Small intestine (tissue), 16 donors: ENCODE data around the gene WFDC13. TPM values are rescaled to one million over a fixed set of nuclear protein-coding genes. Genes with fewer than 3 reads are reported as not detected.
"Not testable (repeated sequence)": the region's sequence is repeated elsewhere in the genome, so short reads cannot be mapped to it uniquely, and the experiment has no call there.

Experiments
- DNase-seq, 2 donors: peaks; one replicate each; pipeline versions ENCODE4 v3.0.0 to v3.0.0-alpha.2; 2013
- FAIRE-seq: peaks from 2 replicates; lab custom pipeline; 2012; peaks lifted over from hg19 to GRCh38; lab: Jason Lieb, UNC
- H3K27ac ChIP-seq, 3 donors: one replicate each; pipeline ENCODE4 v1.5.1; 2013; ENCODE audit warnings: low read length in 2 of 3, mild to moderate bottlenecking in 2 of 3, control low read depth in 1 of 3, inconsistent platforms in 1 of 3, low read depth in 1 of 3, moderate library complexity in 1 of 3
- H3K27me3 ChIP-seq, 3 donors: one replicate each; pipeline ENCODE4 v1.6.1; 2013; ENCODE audit warnings: low read length in 3 of 3, inconsistent platforms in 1 of 3; ENCODE audit not compliant: control insufficient read depth in 3 of 3, insufficient read depth in 3 of 3
- H3K36me3 ChIP-seq, 3 donors: one replicate each; pipeline ENCODE4 v1.6.1; 2013; ENCODE audit warnings: low read length in 3 of 3, inconsistent platforms in 1 of 3, low read depth in 1 of 3, mild to moderate bottlenecking in 1 of 3, moderate library complexity in 1 of 3; ENCODE audit not compliant: control insufficient read depth in 3 of 3, insufficient read depth in 2 of 3
- H3K4me1 ChIP-seq, 3 donors: one replicate each; pipeline ENCODE4 v1.6.1; 2013; ENCODE audit warnings: low read length in 2 of 3, inconsistent platforms in 1 of 3, low read depth in 1 of 3, mild to moderate bottlenecking in 1 of 3, moderate library complexity in 1 of 3; ENCODE audit not compliant: control insufficient read depth in 3 of 3, insufficient read depth in 2 of 3
- H3K4me3 ChIP-seq, 3 donors: one replicate each; pipeline ENCODE4 v1.5.1; 2013; ENCODE audit warnings: low read length in 3 of 3, control low read depth in 1 of 3, inconsistent platforms in 1 of 3, low read depth in 1 of 3, mild to moderate bottlenecking in 1 of 3, moderate library complexity in 1 of 3
- H3K9me3 ChIP-seq, 2 donors: one replicate each; pipeline ENCODE4 v1.6.1; 2013; ENCODE audit warnings: low read depth in 1 of 2, low read length in 1 of 2; ENCODE audit not compliant: control insufficient read depth in 2 of 2, insufficient read depth in 1 of 2
- WGBS, 3 donors: extraction: QIAGEN DNeasy Blood & Tissue Kit; methylation state at CpG; one replicate each; pipeline ENCODE4 v1.1.7; 2013; 5-methylcytosine and 5-hydroxymethylcytosine counted together
- long read RNA-seq, 10 donors: transcript quantifications; one replicate each; lab custom pipeline, GENCODE V29; 2026
- polyA plus RNA-seq, 4 donors: library from polyadenylated mRNA; stranded (reverse) in 3 of 4; unstranded in 1 of 4; fragments of 200-250 nt in 3 of 4; fragments of 120-200 nt in 1 of 4; gene quantifications; one replicate each; pipeline versions ENCODE4 v1.2.1 to v1.2.3, GENCODE V29; 2013
- donor health status: healthy with polysubstance abuse.
- donor health status: control.
- donor health status: control.
- donor health status: Bipolar disorder and iron deficiency.
- donor health status: healthy.

Gene WFDC13
- under 1 TPM in 1 of 4 donors, not detected in 3; 0.04 TPM for polyA plus RNA-seq
- long read RNA-seq, donor 1, result 0 reads
- long read RNA-seq, donor 2, result 0 reads
- long read RNA-seq, donor 3, result 0 reads
- long read RNA-seq, donor 4, result 0 reads
- long read RNA-seq, donor 5, result 0 reads
- long read RNA-seq, donor 6, result 0 reads
- long read RNA-seq, donor 7, result 0 reads
- long read RNA-seq, donor 8, result 0 reads
- long read RNA-seq, donor 9, result 0 reads
- long read RNA-seq, donor 10, result 0 reads

DNA sequence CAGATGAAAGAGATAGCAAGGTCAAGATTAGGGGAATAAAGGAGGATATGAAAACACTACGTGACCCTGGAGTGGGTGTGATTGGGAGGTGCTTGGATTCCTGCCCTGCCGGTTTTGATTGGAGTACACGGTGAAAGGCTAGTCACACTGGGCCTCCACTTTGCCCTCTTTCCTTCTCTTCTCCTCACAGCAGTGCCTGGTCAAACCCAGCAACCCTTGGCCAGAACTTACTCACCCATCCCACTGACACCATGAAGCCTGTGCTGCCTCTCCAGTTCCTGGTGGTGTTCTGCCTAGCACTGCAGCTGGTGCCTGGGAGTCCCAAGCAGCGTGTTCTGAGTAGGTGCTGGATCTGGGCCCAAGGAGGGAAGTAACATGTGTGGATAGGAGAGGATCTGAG is at the start of gene WFDC13:
Gene WFDC13 (plus strand): TSS at position 166 of the 400 bp plus-strand sequence. CDS start 86 bp downstream, at position 252.
- H3K36me3 ChIP-seq, result no peaks in the 10 kb centered on the region
- no peaks in the 10 kb centered on the region for H3K9me3 ChIP-seq
- DNase-seq (peak in 1 of 2 donors; percentile 51), FAIRE-seq (no peak)
- no peaks in the 10 kb centered on the region for H3K27me3 ChIP-seq
- 13 to 61% (median 40%) methylated on average over 4 of the region's 4 CpGs for WGBS, 3 donors
- H3K4me3 ChIP-seq, result no peak within 1 kb of the TSS
- peaks cover 0 to 2% (median 0%) of the 10 kb centered on the region in 3 donors for H3K4me1 ChIP-seq
- no peak within 1 kb of the TSS for H3K27ac ChIP-seq

- 86 to 93% (median 87%) methylated on average over 3 of the region's 3 CpGs for WGBS, 3 donors
These were observed 44.8 kb upstream of the WFDC13 start for GRCh38 chr20:45657038-45657437.

DNA sequence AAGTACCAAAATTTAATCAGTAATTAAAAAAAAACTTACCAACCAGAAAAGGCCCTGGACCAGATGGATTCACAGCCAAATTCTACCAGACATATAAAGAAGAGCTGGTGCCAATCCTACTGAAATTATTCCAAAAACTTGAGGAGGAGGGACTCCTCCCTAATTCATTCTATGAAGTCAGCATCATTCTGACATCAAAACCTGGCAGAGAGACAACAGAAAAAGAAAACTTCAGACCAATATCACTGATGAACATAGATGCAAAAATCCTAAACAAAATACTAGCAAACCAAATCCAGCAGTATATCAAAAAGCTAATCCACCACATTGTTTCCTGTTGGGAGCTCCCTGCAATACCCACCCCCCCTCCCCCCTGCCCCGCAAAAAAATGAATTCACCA is 31.7 kb upstream of the WFDC13 start, which contains the start of gene WFDC11:
Gene WFDC11 (minus strand): TSS at position 101 of the 400 bp plus-strand sequence. CDS start 19,639 bp downstream, outside the sequence.
- no peak for FAIRE-seq
- no peak within 1 kb of the TSS for H3K4me3 ChIP-seq
- no peaks in the 10 kb centered on the region for H3K27me3 ChIP-seq
- no peaks in the 10 kb centered on the region for H3K36me3 ChIP-seq
- H3K9me3 ChIP-seq, result no peaks in the 10 kb centered on the region
- no peak for DNase-seq
- 69 to 84% (median 82%) methylated on average over 1 of the region's 1 CpG for WGBS, 3 donors
- H3K27ac ChIP-seq, result no peak within 1 kb of the TSS
- H3K4me1 ChIP-seq, result no peaks in the 10 kb centered on the region

More at GRCh38 chr20:45657038-45657437, 44.8 kb upstream of the WFDC13 start:
- DNase-seq, H3K36me3 ChIP-seq, H3K27me3 ChIP-seq, H3K9me3 ChIP-seq, H3K27ac ChIP-seq, H3K4me1 ChIP-seq, H3K4me3 ChIP-seq, FAIRE-seq: not testable (repeated sequence)

DNA sequence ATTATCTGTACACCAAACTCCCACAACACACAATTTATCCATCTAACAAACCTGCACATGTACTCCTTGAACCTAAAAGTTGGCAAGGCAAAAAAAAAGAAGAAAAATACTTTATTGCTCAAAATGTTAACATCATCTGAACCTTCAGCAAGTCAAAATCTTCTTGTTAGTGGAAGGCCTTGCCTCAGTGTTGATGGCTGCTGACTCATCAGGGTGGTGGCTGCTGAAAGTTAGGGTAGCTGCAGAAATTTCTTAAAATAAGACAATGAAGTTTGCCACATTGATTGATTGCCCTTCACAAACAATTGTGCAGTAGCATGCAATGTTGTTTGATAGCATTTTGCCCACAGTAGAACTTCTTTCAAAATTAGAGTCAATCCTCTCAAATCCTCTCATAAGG is 29.1 kb upstream of the WFDC13 start:
- H3K4me3 ChIP-seq, result no peak overlapping the region
- H3K9me3 ChIP-seq, result no peaks in the 10 kb centered on the region
- no peaks in the 10 kb centered on the region for H3K36me3 ChIP-seq
- H3K4me1 ChIP-seq, result no peaks in the 10 kb centered on the region
- FAIRE-seq (no peak), DNase-seq (no peak)
- no peaks in the 10 kb centered on the region for H3K27me3 ChIP-seq
- H3K27ac ChIP-seq, result no peak overlapping the region

DNA sequence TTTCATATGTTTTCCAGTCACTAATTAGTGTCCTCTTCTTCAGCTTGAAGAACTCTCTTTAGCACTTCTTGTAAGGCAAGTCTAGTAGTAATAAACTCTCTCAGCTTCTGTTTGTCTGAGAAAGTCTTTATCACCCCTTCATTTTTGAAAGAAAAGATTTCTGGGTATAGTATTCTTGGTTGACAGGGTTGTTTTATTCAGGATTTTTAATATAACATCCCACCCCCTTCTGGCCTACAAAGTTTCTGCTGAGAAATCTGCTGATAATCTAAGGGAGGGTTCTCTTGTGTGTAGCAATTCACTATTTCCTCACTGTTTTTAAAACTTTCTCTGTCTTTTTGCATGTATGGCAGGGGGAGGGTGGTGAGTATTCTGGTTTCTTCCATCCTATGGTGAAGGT is 22.2 kb upstream of the WFDC13 start:
- FAIRE-seq, result no peak

DNA sequence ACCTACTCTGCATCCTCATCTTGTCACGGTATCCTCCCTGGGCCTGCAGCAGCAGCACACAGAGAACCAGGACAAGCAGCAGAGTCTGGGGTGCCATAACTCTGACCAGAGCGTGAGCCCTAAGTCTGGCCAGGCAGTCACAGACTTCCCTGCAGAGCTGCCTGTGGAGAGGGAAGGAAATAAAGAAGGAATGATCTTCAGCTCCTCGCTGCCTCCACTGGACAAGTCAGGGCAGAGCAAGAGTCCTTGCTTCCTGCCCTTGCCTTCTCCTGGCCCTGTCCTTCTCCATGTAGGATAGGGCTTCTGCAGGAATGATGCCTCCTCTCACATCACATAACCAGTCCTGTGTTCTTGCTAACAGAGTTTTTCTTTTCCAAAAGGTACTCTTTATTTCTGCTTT is 15.9 kb upstream of the WFDC13 start:
- H3K27me3 ChIP-seq, result peaks cover 0 to 4% (median 0%) of the 10 kb centered on the region in 3 donors
- H3K27ac ChIP-seq, result no peak overlapping the region
- no peaks in the 10 kb centered on the region for H3K36me3 ChIP-seq
- 50 to 59% (median 50%) methylated on average over 3 of the region's 3 CpGs for WGBS, 3 donors
- H3K9me3 ChIP-seq, result no peaks in the 10 kb centered on the region
- no peaks in the 10 kb centered on the region for H3K4me1 ChIP-seq
- DNase-seq, result peak in 1 of 2 donors; percentile 10
- H3K4me3 ChIP-seq, result no peak overlapping the region
- no peak for FAIRE-seq

More for the DNA sequence above, 22.2 kb upstream of the WFDC13 start:
- H3K9me3 ChIP-seq, result peaks cover 2 to 22% of the 10 kb centered on the region in 2 donors
- no peaks in the 10 kb centered on the region for H3K4me1 ChIP-seq
- no peak overlapping the region for H3K27ac ChIP-seq
- H3K36me3 ChIP-seq, result no peaks in the 10 kb centered on the region
- H3K4me3 ChIP-seq, result no peak overlapping the region
- H3K27me3 ChIP-seq, result peaks cover 0 to 4% (median 0%) of the 10 kb centered on the region in 3 donors
- DNase-seq, result no peak

DNA sequence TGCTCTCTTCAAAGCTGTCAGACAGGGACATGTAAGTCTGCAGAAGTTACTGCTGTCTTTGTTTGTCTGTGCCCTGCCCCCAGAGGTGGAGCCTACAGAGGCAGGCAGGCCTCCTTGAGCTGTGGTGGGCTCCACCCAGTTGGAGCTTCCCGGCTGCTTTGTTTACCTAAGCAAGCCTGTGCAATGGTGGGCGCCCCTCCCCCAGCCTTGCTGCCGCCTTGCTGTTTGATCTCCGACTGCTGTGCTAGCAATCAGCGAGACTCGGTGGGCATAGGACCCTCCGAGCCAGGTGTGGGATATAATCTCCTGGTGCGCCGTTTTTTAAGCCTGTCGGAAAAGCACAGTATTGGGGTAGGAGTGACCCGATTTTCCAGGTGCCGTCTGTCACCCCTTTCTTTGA is 8.5 kb upstream of the WFDC13 start:
- H3K27ac ChIP-seq, H3K27me3 ChIP-seq, H3K36me3 ChIP-seq, H3K4me3 ChIP-seq, FAIRE-seq, H3K9me3 ChIP-seq, H3K4me1 ChIP-seq, DNase-seq: not testable (repeated sequence)
- WGBS, 3 donors, result 79 to 88% (median 88%) methylated on average over 12 of the region's 12 CpGs

- no peak for DNase-seq
- Histone ChIP-seq H3K27me3 (no peaks in the 10 kb centered on the region), H3K4me1 (no peaks in the 10 kb centered on the region), H3K27ac (no peak overlapping the region), H3K9me3 (peaks cover 0 to 4% of the 10 kb centered on the region in 2 donors), H3K4me3 (no peak overlapping the region), H3K36me3 (no peaks in the 10 kb centered on the region)
- FAIRE-seq, result no peak
- 92% methylated on average over 2 of the region's 2 CpGs for WGBS, 3 donors
These were observed 6.3 kb upstream of the WFDC13 start for GRCh38 chr20:45695496-45695895.

- DNase-seq, result no peak
- no peak for FAIRE-seq
- Histone ChIP-seq H3K9me3 (no peaks in the 10 kb centered on the region), H3K36me3 (no peaks in the 10 kb centered on the region), H3K27ac (no peak overlapping the region), H3K4me1 (peaks cover 0 to 2% (median 0%) of the 10 kb centered on the region in 3 donors), H3K4me3 (no peak overlapping the region), H3K27me3 (no peaks in the 10 kb centered on the region)
- WGBS, 3 donors, result 54 to 62% (median 54%) methylated on average over 4 of the region's 4 CpGs
These were observed 734 bp upstream of the WFDC13 start for GRCh38 chr20:45701104-45701503.
